ENCODE results near the gene CCDC178.
"Not testable (repeated sequence)": the region's sequence is repeated elsewhere in the genome, so short reads cannot be mapped to it uniquely, and the experiment has no call there.

CCDC178 gene, protein sequence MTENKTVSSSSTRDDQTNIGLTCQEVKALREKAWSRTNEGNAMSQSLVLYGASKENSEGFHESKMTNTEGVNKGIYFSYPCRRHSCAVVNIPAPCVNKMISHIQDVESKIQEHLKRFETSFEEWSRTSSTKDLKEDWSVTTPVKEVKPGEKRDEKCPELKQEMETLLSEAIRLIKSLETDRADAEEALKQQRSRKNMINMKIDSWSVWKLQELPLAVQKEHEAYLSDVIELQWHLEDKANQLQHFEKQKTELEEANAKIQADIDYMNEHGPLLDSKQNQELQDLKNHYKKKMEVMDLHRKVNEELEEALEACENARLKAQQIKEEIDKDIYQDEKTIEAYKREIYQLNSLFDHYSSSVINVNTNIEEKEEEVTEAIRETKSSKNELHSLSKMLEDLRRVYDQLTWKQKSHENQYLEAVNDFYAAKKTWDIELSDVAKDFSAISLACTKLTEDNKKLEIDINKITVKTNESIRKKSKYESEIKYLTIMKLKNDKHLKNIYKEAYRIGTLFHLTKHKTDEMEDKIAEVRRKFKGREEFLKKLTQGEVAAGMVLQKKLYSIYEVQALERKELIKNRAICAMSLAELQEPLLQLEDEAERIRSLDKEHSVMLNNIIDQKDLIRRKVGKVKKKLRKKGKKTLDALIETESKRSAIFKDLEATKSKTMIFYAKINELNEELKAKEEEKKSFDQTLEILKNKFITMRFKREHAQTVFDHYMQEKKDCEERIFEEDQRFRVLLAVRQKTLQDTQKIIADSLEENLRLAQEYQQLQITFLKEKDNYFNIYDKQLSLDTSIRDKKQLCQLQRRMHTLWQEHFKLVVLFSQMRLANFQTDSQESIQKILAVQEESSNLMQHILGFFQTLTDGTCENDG

DNA sequence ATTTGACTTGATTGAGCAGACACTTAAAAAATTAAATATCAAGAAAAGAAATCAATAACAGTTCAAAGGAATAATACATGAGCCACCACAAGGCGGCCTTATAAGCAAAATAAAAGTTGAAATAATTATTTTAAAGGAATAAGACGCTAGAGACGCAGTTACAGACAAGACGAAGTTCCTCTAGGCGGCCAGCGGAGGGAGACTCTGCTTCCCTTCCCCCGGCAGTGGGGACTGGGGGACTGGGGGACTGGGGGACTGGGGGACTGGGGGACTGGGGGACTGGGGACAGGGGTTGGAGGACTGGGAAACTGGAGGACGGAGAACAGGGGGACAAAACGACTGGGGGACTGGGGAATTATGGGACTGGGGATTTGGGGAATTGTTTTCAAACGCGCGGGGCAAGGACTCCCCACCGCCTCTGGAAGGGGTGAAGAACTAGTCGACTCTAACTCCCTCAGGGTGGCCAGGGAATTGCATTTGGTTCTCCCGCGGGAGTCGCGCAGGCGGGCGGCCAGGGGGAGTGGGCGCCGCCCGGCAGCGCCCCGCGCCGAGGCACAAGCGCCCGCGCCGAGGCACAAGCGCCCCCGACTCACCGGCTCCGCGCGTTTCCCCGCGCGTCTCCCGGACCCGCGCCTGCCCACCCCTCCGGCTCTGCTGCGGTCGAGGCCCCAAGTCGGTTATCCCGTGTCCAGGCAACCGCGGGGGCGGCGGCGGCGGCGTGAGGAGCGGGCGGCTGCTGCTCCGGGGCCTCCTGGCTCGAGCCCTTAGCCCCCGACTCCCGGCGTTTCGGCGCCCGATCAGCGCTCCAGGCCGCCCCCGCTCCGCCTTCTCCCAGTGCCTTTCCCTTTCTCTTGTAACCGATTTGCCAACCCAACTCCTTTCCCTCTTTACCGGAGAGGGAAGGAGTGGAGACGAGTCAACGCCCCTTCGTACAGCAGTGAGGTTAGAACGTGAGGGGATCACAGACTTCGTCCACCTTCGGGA, at the start of gene CCDC178:
TSS of gene CCDC178 (minus strand) at position 662 of the 984 bp plus-strand sequence. CDS start 28,633 bp downstream, outside the sequence.
- DNase-seq = no peak

DNA sequence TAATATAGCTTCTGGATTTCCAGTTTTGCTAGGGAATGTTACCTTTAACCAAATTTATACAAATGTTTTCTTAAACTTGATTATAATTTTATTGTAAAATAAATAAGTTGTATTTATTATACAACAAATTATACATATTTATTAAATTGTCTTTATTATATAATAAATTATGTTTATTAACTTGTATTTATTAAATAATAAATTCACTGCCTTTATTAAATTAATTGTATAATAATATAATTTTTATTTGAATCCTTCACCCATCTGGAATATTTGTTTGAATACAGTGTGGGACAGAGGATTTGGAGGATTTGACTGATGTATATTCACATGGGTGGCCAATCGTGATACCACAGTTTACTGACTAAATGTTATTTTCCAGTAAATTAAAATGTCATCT, 43.4 kb upstream of the CCDC178 start:
- DNase-seq = no peak

DNA sequence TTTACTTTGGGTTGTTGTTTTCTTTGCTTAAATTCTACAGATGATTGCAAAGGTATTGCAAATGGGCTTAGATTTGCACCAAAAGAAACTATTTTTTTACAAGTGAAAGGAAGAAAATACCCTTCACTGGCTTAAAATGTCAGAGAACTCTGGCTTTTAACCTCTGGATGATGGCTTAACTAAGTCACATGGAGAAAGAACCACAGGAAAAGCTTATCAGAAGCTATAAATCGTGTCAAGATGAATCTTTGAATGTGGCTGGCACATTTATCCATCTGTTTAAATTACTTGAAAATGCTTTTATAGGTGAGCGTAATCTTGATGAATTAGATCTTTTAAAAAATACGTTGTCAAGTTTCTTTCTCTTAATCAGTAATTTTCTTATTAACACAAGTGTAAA, 32.0 kb upstream of the CCDC178 start:
- DNase-seq = no peak

DNA sequence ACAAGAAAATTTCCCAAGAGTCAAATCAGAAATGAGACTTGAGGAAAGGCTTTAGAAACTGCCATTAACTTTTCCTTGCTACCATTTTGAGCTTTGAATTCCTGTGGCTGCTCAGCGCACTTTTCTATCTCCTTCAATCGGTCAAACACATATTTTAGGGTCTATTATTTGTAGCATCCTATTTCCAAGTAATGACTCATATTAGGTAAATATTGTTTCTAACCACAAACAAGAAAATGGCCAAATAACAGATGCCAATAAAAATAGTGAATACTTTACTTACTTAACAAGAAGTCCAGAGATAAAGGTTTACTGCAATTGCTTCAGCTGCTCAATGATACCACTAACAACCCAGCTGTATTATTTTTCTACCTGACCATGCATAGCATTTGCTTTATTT, 29.7 kb upstream of the CCDC178 start:
- DNase-seq = no peak

DNA sequence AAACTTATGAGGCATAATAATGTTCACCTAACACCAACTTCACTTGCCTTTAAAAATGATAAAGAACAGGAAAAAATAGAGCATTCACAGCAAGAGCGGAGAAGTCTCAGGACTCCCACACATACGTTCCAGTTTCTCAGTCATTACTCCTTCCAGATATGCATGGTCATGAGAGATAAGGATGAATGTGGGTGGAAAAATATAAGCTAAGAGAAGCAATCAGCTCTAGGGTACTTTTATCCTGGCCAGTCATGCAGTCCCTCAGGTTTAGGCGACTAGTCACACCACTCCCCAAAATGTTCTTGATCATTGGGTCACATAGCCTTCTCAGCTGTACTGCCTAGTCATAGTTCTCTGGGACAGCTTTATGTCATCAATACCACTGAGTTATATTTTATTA, 29.2 kb upstream of the CCDC178 start:
- no peak for DNase-seq

DNA sequence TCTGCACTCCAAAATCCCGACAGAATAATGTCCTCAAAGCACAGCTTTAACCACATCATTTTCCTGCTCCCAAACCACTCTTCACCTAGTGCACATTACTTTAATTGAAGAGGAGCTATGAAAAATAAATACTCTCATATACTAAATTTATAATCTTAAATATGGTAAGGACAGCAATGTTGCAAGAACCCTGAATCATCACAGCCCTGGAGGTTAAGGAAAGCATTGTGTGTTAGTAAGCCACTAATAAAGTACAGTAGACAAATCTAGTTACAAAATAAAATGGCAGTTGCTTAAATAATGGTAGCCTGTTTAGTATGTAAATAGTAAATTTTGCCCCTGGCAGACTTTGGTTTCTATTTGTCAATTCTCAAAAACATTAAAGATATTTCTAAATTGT, 27.0 kb upstream of the CCDC178 start:
- DNase-seq = no peak

DNA sequence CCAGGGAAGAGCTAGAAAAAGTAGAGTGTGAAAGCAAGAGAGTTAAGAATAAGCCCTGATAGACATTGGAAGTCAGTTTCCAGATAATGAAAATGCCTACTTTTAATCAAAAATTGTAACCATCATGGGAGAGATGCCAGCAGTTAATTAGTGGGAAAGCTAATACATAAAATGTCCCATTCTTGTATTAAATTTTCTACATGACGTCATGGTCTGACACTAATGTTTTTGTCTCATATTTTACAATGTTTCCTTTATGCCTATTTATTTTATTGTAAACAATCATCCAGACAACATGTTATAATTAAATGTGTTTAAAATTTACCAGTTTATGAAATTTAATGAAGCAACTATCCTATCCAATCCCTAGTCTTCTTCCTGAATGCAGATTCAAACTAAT, 26.3 kb upstream of the CCDC178 start:
- no peak for DNase-seq

DNA sequence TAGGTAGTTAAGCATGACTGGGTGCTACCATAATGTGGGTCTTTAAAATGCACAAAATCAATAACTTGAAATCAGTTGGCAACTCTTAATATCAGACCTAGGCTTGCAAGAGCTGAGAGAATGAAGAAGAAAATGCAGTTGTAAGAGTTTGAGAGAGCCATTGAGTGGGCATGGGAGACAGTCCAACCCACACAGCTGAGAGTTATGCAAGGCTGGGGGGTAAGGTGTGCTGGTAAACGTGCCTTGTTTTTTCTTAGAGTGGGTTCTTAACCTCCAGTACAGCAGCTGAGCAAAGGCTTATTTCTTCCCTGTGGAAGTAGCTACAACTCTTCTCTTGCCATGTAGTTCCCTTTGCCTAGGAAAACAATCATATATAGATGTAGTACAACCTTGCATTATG, 20.2 kb upstream of the CCDC178 start:
- no peak for DNase-seq

DNA sequence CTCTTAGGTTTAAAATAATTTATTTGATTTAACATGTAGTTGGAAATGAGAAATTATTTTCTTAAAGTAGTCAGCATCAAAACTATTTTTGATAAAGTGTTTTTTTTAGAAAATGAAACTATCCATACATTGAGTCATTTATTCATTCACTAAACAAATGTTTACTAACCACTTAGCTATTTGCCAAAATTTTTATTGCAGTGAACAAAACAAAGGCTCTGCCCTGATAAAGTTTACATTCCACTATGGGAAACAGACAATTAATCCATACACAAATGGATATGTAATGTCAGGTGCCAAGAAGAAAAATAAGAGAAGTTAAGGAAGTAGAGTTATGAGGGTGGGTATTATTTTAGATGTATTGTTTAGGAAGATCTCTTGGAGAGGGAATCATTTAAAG, 19.1 kb upstream of the CCDC178 start:
- DNase-seq = no peak

DNA sequence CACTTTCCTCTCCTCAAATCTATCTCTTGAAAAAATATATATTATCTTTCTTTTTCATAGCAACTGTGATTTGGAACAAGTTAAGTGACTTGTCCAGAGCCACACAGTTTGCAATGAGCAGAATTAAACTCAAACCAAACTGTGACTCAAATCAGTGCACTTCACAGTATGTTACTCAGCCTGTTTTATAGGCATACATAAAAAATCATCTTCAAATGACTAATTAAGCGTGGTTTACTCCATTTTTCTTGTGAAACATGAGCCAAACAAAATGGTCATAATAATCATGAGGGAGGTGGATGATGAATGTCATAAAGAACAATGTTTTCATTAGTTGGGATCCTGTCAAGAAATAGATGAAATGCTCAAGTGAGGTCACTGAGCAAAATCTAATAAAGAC, 6.1 kb upstream of the CCDC178 start:
- no peak for DNase-seq

DNA sequence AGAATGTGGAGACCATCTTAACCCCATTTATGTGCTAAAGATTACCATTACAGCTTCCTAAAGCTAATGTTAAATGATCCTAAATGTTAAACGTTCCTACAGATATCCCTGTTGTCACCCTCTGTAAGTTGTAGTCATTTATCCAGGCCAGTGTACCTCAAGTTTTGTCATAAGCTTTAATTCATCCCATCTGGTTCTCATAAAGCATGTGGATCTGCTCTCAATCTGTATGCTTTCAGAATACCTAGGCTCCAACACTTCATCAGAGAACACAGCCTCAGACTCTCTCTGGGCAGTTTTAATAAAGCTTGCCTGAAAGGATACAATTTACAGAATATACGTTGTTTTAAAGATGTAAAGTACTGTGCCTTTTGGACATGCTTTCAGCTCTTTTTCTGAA, 4.2 kb upstream of the CCDC178 start:
- no peak for DNase-seq

DNA sequence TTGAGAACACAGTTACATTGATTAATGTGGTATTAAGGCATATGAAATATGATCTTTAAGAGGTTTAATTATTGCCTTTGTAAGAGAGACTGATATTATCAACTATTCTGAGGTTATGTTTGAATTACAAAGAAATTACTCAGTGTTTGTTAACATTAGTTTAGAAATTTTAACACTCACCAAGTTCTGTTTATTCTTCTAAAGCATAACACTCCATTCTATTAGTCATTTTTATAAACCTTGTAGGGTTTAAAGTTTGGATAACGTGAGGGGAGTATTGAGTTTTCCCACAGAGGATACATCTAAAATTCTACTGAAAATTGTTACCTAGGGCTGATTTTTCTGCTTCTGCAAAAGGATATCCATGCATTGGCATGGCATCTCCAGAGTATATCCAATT, 7.7 kb downstream of the CCDC178 start:
- DNase-seq = no peak

DNA sequence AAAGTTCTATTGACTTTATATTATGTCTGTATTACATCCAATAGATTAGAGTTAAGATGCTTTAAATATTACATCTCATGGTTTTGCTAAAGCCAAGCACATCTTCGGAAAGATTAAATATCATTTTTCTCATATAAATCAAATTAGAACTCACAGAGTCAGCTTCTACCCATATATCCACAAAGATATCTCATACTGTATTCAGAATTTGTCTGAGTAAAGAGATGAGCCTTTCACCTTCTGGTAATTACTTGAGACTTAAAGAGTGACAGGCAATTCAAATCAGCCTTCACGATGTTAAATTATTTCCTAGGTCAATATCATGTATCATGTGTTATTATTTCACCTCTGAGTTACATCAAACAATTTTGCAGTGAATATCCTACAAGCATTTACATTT, 13.0 kb downstream of the CCDC178 start:
- DNase-seq = no peak

DNA sequence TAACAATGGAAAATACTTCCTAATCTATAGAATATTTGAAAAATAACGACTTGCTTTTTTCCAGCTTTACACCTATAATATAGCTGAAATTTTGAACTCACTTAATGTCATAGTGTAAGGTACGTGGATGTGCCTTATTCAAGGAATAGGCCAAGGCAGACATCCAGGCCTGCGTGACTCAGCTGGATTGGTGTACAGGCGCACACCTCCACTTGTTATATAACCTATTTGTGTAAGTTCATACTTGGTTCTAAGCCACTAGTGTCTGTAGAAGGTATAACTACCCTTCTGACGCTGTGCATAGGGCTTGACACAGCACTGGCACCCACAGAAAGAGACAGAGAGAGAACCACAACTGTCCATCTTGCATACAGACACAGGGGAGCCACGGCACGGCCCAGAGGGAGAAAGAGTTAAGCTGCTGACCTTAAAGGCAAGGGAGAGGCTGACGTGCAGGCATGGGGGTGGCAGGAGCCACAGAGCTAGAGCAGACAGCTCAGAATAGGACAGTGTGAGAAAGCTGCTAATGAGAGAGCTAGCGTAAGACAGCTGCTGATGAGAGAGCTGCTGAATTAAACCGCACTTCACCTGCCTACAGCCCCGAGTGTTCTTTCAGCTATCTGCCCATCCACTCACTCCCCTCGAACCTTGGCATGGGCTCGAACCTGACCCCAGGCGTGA, 16.1 kb downstream of the CCDC178 start:
- no peak for DNase-seq

DNA sequence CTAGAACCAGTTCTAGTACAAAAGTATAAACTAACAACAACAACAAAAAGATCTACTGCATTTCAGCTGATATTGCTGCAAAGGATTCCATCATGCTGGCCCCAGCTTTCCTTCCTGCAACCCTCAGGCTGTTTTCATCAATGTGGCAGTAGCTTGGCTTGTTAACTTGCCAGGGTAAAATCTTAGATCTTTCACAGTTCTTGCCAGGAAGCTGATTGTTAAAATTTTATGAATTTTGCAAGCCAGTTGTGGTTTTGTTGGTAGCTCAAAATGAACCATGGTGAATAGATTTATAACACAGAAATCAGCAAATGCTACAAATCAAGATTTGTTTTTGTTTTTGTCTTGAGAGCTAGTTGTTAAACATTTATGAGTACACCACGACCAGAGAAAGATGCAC, 19.3 kb downstream of the CCDC178 start:
- no peak for DNase-seq

DNA sequence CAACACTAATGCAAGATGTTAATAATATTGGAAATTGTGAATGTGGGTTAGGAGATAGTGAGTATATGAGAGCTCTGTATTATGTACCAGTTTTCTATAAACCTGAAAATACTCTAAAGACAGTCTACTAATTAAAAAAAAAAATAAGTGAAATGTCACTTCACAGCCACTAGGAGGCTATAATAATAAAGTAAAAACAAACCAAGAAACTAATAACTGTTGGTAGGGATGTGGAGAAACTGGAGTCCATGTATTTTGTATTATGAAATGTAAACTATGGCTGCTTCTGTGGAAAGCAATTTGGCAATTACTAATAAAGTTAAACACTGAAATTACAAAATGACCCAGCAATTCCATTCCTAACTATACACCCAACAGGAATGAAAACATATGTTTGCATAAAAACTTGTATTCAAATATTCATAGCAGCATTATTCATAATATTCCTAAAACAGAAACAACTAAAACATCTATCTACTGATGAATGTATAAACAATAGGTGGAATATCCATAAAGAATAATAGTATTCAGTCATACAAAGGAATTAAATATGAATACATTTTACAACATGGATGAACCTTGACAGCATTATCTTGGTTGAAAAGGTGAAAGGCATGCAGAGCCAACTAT, 36.2 kb downstream of the CCDC178 start:
- no peak for DNase-seq

DNA sequence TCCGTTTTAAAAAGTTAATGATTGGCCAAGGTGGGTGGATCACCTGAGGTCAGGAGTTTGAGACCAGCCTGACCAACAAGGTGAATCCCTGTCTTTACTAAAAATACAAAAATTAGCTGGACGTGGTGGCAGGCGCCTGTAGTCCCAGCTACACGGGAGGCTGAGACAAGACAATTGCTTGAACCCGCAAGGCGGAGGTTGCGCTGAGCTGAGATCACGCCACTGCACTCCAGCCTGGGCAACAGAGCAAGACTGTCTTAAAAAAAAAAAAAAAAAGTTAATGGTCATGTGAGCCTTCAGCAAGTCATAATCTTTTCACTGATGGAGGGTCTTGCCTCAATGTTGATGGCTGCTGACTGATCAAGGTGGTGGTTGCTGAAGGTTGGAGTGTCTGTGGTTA, 41.6 kb downstream of the CCDC178 start:
- DNase-seq = not testable (repeated sequence)

DNA sequence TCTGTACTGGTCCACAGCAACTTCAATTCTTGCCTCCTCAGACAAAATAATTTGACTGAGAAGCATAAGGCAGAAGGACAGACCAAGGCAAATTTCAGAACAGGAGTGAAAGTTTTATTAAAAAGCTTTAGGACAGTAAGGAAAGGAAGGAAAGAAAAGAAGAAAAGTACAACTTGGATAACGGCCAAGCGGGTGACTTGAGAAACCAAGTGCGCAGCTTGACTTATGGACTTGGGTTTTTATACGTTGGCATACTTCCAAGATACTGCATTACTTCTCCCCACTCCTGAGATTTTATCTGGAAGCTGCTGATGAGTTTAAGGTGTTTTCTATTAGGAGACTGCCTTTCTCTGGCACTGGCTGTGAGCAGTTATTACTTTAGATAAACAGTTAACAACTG, 64.7 kb downstream of the CCDC178 start:
- no peak for DNase-seq

DNA sequence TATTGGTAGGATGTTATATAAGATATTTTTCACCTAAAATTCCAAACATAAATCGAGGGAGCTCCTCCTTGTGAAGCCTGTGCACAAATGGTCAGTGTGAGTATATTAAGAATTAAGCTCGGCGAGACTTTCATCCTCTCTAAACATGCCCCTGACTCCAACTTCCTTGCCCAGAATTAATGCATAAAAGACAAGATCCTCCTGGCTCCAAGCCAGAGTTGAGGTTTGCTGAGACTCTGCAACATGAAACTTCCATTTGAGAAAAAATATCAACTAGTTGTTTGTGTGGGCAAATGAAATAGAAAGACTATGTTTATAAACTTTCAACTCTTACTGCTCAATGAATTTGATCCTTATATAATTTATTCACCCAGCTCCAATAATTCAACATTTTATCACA, 68.1 kb downstream of the CCDC178 start:
- DNase-seq = no peak

DNA sequence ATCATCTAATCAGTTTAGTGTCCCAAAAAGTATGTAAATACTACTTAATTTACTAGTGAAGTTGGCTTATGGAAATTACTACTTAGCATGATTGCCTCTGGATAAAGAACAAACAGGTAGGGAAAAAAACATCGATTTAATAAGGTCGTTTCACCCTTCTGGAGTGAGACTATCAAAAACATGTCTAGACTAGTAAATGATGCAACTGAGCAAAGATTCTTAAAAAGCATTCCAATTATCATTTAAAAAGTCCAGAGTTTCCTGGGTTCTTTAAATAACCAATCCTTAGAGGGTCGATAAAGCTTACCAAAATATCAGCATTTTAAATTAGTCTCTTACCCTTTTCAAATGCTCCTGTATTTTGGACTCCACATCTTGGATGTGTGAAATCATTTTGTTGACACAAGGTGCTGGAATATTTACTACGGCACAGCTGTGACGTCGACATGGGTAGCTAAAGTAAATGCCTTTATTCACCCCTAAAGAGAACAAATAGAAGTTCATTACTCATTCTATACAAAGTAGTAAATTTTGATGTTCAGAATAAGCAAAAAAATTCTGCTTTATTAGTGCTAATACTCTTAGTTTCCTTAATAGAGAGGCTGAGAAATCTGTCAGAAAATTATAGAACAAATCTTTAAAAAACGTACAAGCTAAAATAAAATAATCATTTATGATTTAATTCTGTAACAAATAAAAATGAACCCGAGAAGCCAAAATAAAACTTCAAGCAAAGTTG, 70.6 kb downstream of the CCDC178 start:
- no peak for DNase-seq

DNA sequence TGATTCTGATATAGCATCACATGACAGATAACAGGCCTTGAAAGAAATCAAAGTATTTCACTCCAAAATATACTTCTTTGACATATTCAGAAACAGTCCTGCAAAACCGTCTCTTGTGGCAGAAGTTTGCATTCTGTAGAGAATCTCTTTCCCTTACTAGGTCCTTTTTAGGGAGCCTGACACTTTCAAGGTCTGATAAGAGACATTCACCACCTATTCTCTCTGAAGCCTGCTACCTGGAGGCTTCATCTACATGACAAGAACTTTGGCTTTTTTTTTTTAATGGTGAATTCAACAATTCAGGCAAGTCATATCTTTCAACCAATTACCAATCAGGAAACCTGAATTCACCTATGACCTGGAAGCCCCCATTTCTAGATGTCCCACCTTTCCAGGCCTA, 83.8 kb downstream of the CCDC178 start:
- DNase-seq = no peak

All from NK-92 treated with Interleukin-12 subunit alpha and Interleukin-12 subunit beta, amount 100 ng/mL, for 24 hours (cell line).